Epithelial cell of proximal tubule (primary cell): Measurements from ENCODE around the gene RRP1. TPM values are rescaled to one million over a fixed set of nuclear protein-coding genes. Genes with fewer than 3 reads are reported as not detected.

Experiments
- DNase-seq: peaks from one replicate; pipeline ENCODE4 v3.0.0-alpha.2; 2011; ENCODE audit warnings: low read depth
- H3K4me3 ChIP-seq: 2 replicates; pipeline ENCODE4 v1.5.1; 2011; ENCODE audit warnings: low read depth, mild to moderate bottlenecking, low read length
- total RNA-seq: library from RNA; depleted of rRNA; stranded (reverse); fragments of >200 nt; gene quantifications from 2 replicates; pipeline ENCODE4 v1.2.3, GENCODE V29; 2015
- TF ChIP-seq, protein P1 (sequence below): conservative IDR thresholded peaks from 2 replicates; pipeline ENCODE4 v1.5.1; 2012; ENCODE audit warnings: low read depth, mild to moderate bottlenecking, low read length

RRP1 gene
- total RNA-seq, 1 donor from 2014 or later, result 26.1 TPM

DNA sequence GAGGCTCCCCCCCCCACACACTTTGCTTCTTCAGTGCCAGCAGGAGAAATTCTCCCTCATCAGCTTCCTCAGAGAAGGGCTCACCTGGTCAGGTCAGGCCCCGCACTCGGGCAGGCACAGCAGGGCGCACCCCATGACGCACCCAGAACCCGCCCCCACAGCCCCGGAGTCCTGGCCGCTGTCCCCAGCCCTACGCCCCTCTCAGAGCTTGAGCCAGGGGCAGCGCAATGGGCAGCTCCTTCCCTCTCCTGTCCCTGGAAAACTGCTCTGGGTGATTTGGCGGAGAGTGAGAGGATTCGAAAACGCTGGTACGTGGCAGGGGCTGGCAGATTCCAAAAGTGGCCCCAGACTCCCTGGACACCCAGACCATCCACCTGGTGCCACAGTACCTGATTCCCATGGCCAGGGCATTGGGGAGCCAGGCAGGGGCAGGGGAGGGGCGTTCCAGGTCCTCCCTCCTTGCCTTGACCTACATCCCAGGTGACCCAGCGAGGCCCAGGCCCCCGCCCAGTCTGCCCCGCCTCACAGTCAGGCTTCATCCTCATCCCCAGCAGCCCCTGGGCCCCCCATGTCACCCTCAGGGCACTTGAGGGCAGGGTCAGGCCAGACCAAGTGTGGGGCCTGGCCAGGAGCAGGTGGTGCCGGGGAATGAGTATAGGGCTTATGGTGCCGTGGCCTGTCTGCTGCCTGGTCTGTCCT, 23.7 kb downstream of the RRP1 start:
- TF ChIP-seq, protein P1, sequence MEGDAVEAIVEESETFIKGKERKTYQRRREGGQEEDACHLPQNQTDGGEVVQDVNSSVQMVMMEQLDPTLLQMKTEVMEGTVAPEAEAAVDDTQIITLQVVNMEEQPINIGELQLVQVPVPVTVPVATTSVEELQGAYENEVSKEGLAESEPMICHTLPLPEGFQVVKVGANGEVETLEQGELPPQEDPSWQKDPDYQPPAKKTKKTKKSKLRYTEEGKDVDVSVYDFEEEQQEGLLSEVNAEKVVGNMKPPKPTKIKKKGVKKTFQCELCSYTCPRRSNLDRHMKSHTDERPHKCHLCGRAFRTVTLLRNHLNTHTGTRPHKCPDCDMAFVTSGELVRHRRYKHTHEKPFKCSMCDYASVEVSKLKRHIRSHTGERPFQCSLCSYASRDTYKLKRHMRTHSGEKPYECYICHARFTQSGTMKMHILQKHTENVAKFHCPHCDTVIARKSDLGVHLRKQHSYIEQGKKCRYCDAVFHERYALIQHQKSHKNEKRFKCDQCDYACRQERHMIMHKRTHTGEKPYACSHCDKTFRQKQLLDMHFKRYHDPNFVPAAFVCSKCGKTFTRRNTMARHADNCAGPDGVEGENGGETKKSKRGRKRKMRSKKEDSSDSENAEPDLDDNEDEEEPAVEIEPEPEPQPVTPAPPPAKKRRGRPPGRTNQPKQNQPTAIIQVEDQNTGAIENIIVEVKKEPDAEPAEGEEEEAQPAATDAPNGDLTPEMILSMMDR, result no peak
- H3K4me3 ChIP-seq, result no peak overlapping the region
- no peak for DNase-seq

DNA sequence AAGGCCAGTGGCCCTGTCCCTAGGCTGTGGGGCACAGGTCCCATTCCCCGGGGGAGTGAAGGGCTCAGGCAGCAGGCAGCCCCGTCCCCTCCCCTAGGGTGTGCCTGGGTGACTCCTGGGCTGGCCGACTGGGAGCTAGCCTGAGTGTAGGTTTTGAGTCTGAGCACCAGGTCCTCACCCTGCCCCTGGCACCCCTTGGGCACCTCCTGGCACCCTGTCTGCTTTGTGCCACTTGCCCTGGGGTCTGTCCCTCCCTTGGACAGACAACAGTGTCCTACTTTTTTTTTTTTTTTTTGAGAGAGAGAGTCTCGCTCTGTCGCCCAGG, 24.2 kb downstream of the RRP1 start:
- no peak for DNase-seq
- TF ChIP-seq, protein P1, result no peak
- no peak overlapping the region for H3K4me3 ChIP-seq

DNA sequence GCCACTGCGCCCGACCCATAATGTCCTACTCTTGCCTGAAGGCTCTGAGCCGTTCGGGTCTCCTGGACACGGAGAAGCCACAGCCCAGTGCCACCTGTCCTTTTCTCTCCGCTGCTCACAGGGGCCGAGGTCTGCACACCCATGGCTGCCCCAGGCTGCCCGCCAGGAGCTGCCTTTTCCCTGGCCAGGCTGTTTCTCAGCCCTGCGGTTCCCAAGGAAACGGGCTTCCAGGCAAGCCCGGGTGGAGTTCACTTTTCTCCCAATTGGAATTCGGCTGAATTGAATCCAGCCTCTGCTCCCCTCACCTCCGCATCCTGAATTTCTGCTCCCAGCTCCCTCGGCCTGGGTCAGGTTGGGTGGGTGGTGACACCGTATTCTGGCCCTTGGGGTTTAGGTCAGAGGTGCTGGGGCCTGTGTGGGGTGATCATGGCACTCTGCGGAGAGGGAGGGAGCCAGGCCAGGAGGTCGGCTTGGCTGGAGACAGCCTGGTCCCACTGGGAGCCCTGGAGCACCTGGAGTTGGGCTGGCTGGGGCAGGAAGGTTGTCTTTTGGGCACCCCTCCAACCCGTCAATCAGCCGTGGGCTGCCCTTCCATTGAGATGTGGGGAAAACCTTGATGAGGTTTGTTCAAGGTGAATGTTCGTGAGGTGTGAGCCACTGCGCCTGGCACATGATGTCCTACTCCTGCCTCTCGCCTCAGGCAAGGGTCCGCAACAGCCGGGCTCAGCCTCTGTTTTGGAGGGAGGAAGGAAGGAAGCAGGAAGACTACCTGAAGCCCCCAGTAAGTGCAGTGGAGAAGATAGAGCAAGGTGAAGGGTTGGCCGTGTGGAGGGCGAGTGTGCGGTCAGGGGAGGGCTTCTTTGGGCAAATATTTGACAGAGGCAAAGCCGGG, 25.1 kb downstream of the RRP1 start:
- no peak overlapping the region for H3K4me3 ChIP-seq
- no peak for DNase-seq
- TF ChIP-seq, protein P1, result no peak

DNA sequence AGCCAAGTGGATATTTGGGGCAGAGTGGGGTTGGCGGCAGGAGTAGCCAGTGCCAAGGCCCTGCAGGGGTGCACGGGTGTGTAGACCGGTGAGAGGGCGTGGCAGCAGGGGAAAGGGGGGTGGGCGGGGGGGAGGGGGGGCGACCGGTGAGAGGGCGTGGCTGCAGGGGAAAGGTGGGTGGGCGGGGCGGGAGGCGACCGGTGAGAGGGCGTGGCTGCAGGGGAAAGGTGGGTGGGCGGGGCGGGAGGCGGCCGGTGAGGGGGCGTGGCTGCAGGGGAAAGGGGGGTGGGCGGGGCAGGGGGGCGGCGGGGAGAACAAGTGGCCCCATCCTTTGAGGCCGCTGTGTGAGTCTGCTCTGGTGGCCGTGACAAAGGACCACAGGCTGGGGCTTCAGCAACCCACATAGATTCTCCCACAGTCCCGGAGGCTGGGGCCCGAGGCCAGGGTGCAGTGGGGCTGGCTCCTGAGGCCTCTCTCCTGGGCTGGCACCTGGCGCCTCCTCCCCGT, 25.8 kb downstream of the RRP1 start:
- no peak for DNase-seq
- TF ChIP-seq, protein P1, result no peak
- H3K4me3 ChIP-seq, result no peak overlapping the region

DNA sequence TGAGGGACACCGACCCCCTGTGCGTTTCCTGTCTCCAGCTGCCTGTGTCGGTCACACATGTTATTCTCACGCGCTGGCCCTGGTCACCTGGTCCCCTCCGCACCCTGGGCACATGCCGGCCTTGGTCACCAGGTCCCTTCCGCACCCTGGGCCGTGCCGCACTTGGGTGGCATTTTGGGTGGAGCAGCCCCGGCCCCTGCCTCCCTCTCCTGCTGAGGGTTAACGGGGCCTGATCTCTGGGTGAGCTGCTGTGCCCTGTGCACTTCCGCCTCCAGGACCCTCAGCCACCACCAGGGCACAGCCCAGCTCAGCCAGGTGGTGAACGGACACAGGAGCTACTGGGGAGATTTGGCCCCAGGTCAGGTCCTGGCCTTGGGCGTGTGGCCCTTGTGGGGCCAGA, 26.6 kb downstream of the RRP1 start:
- no peak for DNase-seq
- H3K4me3 ChIP-seq, result no peak overlapping the region
- TF ChIP-seq, protein P1, result no peak

DNA sequence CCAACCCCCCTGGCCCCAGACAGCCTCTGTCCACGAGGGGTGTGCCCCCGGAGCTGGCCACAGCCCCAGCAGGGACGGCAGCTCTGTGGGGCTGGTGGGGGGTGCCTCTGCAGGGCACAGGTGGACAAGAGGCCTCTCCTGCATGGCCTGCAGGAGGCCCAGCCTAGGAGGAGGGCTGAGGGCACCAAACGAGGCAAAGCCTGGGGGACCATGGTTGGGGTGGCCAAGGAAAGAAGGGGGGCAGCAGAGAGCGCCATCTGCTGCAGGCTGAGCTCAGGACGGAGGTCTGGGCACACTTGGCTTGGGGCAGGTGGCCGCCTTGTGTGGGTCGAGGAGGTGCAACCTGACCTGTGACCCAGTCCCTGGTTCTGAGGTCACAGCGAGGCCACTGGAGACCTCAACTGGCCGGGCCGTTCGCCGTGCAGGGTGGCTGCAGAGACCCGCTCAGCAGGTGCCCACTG, 27.3 kb downstream of the RRP1 start:
- no peak for DNase-seq
- H3K4me3 ChIP-seq, result no peak overlapping the region
- TF ChIP-seq, protein P1, result peak; percentile 4
